ENCODE measurements around the gene SLC35F3.

Gene SLC35F3

DNA sequence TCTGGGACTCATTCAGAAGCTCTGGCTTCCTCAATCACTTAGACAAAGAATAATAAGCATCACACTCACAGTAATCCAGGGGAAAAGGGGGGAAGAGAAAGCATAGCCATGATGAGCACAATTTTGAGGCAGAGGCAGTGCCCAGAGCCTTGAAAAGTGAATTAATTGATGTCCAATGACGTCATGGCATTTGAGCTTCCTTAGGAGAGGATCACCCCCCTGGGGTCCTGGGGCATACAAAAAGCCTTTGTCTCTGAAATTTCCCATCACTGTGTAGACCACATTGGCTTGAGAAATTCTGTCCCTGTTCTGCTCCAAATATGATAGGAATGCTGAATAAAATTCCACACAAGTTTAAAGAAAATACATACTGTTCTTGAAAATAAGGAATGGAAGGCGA lies 384.5 kb downstream of the SLC35F3 start:
- DNase-seq (ENCODE audit: low read depth) = no peak
- TF ChIP-seq, protein P1, sequence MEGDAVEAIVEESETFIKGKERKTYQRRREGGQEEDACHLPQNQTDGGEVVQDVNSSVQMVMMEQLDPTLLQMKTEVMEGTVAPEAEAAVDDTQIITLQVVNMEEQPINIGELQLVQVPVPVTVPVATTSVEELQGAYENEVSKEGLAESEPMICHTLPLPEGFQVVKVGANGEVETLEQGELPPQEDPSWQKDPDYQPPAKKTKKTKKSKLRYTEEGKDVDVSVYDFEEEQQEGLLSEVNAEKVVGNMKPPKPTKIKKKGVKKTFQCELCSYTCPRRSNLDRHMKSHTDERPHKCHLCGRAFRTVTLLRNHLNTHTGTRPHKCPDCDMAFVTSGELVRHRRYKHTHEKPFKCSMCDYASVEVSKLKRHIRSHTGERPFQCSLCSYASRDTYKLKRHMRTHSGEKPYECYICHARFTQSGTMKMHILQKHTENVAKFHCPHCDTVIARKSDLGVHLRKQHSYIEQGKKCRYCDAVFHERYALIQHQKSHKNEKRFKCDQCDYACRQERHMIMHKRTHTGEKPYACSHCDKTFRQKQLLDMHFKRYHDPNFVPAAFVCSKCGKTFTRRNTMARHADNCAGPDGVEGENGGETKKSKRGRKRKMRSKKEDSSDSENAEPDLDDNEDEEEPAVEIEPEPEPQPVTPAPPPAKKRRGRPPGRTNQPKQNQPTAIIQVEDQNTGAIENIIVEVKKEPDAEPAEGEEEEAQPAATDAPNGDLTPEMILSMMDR (IDR thresholded peaks at IDR 0.05; ENCODE audit: insufficient read depth, low read depth, low read length, missing control alignments) = no peak
- no peak overlapping the region for H3K4me3 ChIP-seq (ENCODE audit: low read depth, low read length)

DNA sequence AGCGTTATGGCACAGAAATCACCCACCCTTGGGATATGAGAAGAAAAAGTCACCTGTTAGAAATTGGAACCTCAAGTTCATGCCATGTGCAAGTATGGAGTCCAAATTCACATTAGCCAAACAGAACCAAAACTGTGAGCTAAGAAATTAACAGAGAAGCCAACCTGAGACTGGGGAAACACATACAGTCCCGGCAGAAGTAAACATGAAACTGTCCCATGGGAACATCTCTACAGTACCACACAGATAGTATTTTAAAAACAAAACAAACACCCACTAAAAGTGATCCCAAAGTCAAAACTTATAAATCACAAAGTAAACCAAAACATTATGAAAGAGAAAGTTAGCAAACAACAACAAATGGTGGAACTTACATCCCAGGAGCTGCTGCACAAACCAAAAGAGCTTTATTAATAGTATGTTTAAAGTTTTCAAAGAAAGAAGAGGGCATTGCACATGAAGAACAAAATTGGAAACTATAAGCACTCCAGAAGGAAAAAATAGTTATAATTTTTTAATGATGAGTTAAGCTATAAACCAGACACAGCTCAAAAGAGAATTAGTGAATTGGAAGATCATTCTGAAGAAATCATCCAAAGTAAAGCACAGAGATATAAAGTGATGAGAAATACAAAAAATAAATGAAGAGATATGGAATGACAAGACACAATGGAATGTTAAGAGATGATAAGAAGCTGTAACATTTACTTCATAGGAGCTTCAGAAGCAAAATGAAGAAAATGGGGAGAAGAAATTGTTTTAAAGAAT lies 385.2 kb downstream of the SLC35F3 start:
- TF ChIP-seq, protein P1 (IDR thresholded peaks at IDR 0.05; ENCODE audit: insufficient read depth, low read depth, low read length, missing control alignments) = no peak
- peak; percentile 18 for DNase-seq (ENCODE audit: low read depth)
- H3K4me3 ChIP-seq (ENCODE audit: low read depth, low read length) = no peak overlapping the region

DNA sequence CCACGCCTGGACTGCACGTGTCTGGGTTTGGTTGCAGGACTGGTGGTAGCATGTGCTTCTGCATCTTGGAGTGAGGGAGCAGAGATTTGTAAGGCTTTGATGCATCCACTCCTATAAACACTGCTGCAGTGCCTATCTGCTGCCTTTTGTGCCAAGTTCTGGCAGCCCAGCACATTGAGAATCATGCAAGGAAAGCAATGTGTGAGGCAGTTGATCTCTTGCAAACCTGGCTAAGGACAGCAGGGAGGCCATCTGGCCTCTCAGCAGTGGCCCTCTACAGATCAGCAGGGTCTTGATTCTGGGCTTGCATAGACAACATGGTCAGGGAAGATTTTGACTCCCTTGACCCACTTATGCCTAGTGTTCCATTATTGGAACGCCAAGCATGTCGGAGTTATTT lies 387.5 kb downstream of the SLC35F3 start:
- DNase-seq (ENCODE audit: low read depth) = no peak
- TF ChIP-seq, protein P1 (IDR thresholded peaks at IDR 0.05; ENCODE audit: insufficient read depth, low read depth, low read length, missing control alignments) = no peak
- H3K4me3 ChIP-seq (ENCODE audit: low read depth, low read length) = no peak overlapping the region

DNA sequence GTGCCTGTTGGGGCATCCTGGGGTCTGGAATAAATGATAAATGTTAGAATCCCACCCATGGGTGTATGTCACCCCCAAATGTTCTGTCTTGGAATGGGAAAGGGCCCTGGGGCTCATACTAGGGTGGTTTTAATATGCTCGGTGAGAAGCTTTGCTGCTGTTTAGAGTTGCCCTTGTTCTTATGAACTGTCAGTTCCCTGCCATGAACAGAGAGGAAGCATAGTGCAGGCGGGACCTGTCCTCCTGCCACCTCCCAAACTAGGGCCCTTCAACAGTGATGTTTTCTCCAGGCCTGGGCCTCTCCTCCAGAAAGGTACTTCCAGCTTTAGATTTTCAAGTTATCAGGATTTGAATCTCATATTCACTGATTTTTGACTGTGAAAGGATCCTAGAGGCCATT lies 388.1 kb downstream of the SLC35F3 start:
- DNase-seq (ENCODE audit: low read depth) = no peak
- no peak overlapping the region for H3K4me3 ChIP-seq (ENCODE audit: low read depth, low read length)
- TF ChIP-seq, protein P1 (IDR thresholded peaks at IDR 0.05; ENCODE audit: insufficient read depth, low read depth, low read length, missing control alignments) = no peak

DNA sequence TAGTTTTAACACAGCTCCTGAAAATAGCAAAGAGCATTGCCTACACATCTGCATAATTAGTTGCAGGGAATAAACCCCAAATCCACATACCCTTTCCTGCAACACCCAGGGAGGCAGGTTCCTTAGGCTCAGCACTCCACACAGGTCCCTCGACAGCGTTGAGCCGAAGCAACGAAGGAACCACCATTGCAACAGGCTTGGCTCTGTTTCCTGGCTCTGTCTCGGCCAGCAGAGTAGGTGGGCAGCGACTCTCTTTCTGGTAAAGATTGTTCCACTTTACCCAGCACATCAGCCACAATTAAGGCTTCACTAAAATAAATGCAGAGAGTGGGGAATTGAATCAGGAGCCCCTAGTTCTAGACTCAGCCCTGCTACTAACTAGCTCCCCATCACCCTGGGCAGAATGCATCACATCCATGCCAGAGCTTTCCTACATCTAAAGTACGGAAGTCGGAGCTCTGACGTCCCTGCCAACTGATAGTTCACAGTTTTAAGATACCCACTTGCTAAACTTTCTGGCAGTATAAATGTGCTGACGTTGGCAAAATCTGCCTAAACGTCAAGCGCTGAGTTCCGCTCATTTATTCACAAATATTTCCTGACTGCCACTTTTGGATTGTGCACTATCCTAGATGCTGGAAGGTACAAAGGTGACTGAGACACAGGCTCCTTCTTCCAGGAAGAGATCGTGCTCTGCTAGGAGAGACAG lies 389.8 kb downstream of the SLC35F3 start:
- TF ChIP-seq, protein P1 (IDR thresholded peaks at IDR 0.05; ENCODE audit: insufficient read depth, low read depth, low read length, missing control alignments) = no peak
- H3K4me3 ChIP-seq (ENCODE audit: low read depth, low read length) = no peak overlapping the region
- DNase-seq (ENCODE audit: low read depth) = no peak

DNA sequence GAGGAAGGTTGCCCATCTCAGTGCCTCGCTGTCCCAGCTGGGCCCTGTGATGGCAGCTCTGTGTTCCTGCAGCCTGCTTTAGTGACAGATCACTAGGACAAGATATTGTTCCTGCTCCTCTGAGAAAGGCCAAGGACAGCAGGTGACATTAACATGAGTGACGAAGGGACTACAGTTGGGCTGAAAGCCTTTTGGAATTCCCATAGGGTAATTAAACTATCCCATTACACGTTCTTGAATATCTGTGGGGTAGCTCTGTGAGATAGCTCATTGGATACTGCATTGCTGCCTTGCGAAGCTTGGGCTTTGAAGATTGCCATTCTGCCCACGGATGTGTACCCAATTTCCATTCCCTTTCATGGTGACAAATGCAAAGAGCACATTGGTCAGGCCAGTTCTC lies 390.6 kb downstream of the SLC35F3 start:
- DNase-seq (ENCODE audit: low read depth) = no peak
- no peak overlapping the region for H3K4me3 ChIP-seq (ENCODE audit: low read depth, low read length)
- TF ChIP-seq, protein P1 (IDR thresholded peaks at IDR 0.05; ENCODE audit: insufficient read depth, low read depth, low read length, missing control alignments) = no peak

All from GM12865 (cell line).